Astrocyte (in vitro differentiated cells and primary cell): ENCODE results near the gene PNPLA1.

ENCODE experiments used
- CTCF ChIP-seq: IDR thresholded peaks from 2 replicates; pipeline ENCODE4 v1.5.1; 2011; ENCODE audit warnings: low read depth, mild to moderate bottlenecking, inconsistent platforms, low read length, moderate library complexity; ENCODE audit not compliant: insufficient read depth
- EZH2 ChIP-seq: IDR thresholded peaks from 2 replicates; pipeline ENCODE4 v1.6.1; 2012; ENCODE audit warnings: mild to moderate bottlenecking, low read length, inconsistent platforms; ENCODE audit not compliant: insufficient read depth

- TF ChIP-seq CTCF (no peak), EZH2 (no peak)
Measured at GRCh38 chr6:36301085-36301658, 31.3 kb downstream of the PNPLA1 start.
